ENCODE data around the gene FER1L5.

FER1L5 gene

GRCh38 chr2:96687711-96688640 is 45.4 kb downstream of the FER1L5 start:
- no peak for TF ChIP-seq EZH2phosphoT487 (IDR thresholded peaks at IDR 0.05; ENCODE audit: low read length)
- H3K9ac ChIP-seq (ENCODE audit: low read length) = no peak overlapping the region
- no peaks in the 10 kb centered on the region for H3F3A ChIP-seq (ENCODE audit: insufficient read depth, low read length)
- no peaks in the 10 kb centered on the region for H3K4me1 ChIP-seq (ENCODE audit: low read length)
- H3K79me2 ChIP-seq (ENCODE audit: low read length) = no peaks in the 10 kb centered on the region
- H2AFZ ChIP-seq (ENCODE audit: low read length) = no peak overlapping the region
- DNase-seq = no peak
- H3K9me2 ChIP-seq (replicated peaks; ENCODE audit: insufficient read depth, low read length) = no peaks in the 10 kb centered on the region
- no peaks in the 10 kb centered on the region for H3K36me3 ChIP-seq (replicated peaks; ENCODE audit: insufficient read depth, low read length)
- no peaks in the 10 kb centered on the region for H3K27me3 ChIP-seq (replicated peaks; ENCODE audit: insufficient read depth, low read length)
- H3K27ac ChIP-seq (ENCODE audit: low read length) = no peak overlapping the region
- H3K9me3 ChIP-seq (replicated peaks; ENCODE audit: insufficient read depth, low read length) = no peaks in the 10 kb centered on the region
- no peaks in the 10 kb centered on the region for H4K20me1 ChIP-seq (ENCODE audit: insufficient read depth, low read length)
- H3K4me3 ChIP-seq (ENCODE audit: low read length) = no peak overlapping the region
- H3K4me2 ChIP-seq (ENCODE audit: low read depth, low read length) = no peak overlapping the region

DNA sequence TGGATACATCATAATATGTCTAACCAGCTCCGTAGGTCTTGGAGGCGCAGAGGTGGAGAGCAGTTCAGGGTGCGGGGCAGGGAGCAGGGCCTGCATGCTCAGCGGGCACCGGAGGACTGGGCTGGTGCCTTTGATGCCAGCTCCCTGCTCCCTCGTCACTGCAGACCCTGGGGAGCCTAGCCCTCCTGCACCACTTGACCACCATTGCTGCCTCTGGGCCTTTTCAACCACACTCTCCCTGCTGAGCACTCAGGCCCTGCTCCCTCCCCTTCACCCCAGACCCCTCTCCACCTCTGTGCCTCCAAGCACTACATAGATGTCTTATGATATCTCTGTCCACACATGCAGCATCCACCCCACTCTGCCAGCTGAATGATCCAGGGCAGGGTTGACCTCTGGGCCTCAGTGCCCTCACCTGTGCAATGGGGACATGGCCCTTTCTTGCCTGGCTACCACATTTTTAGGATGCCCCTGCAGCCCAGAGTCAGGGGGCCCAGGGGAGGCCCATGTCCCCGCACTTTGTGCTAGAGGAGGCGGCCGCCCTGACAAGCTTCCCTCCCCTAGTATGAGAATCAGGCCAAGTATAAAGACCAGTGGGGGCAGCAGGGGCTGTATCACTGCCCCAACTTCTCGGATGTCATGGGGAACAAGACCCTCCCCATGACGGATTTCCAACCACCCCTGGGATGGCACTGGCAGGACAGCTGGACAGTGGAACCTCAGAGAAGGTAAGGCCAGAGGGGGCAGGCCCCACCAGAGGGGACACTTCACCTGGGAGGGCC is 46.3 kb downstream of the FER1L5 start:
- TF ChIP-seq, protein P1, sequence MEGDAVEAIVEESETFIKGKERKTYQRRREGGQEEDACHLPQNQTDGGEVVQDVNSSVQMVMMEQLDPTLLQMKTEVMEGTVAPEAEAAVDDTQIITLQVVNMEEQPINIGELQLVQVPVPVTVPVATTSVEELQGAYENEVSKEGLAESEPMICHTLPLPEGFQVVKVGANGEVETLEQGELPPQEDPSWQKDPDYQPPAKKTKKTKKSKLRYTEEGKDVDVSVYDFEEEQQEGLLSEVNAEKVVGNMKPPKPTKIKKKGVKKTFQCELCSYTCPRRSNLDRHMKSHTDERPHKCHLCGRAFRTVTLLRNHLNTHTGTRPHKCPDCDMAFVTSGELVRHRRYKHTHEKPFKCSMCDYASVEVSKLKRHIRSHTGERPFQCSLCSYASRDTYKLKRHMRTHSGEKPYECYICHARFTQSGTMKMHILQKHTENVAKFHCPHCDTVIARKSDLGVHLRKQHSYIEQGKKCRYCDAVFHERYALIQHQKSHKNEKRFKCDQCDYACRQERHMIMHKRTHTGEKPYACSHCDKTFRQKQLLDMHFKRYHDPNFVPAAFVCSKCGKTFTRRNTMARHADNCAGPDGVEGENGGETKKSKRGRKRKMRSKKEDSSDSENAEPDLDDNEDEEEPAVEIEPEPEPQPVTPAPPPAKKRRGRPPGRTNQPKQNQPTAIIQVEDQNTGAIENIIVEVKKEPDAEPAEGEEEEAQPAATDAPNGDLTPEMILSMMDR (IDR thresholded peaks at IDR 0.05; ENCODE audit: low read length) = no peak
- TF ChIP-seq EZH2phosphoT487 (IDR thresholded peaks at IDR 0.05; ENCODE audit: low read length) (no peak), EZH2 (optimal IDR thresholded peaks at IDR 0.05; ENCODE audit: low read depth, low read length) (no peak)
- H3K79me2 ChIP-seq (ENCODE audit: low read length) = no peaks in the 10 kb centered on the region

GRCh38 chr2:96689431-96689991 is 46.9 kb downstream of the FER1L5 start:
- TF ChIP-seq EZH2phosphoT487 (IDR thresholded peaks at IDR 0.05; ENCODE audit: low read length) = no peak
- TF ChIP-seq, protein P1 (IDR thresholded peaks at IDR 0.05; ENCODE audit: low read length) = no peak
- no peak for TF ChIP-seq EZH2 (optimal IDR thresholded peaks at IDR 0.05; ENCODE audit: low read depth, low read length)
- no peak overlapping the region for H3K9ac ChIP-seq (ENCODE audit: low read length)
- H3K27ac ChIP-seq (ENCODE audit: low read length) = no peak overlapping the region
- no peak overlapping the region for H3K4me2 ChIP-seq (ENCODE audit: low read depth, low read length)
- no peak for DNase-seq
- no peaks in the 10 kb centered on the region for H4K20me1 ChIP-seq (ENCODE audit: insufficient read depth, low read length)
- no peaks in the 10 kb centered on the region for H3K79me2 ChIP-seq (ENCODE audit: low read length)
- H3K9me3 ChIP-seq (replicated peaks; ENCODE audit: insufficient read depth, low read length) = no peaks in the 10 kb centered on the region
- no peak overlapping the region for H2AFZ ChIP-seq (ENCODE audit: low read length)
- no peaks in the 10 kb centered on the region for H3K27me3 ChIP-seq (replicated peaks; ENCODE audit: insufficient read depth, low read length)
- no peaks in the 10 kb centered on the region for H3K36me3 ChIP-seq (replicated peaks; ENCODE audit: insufficient read depth, low read length)
- H3K4me1 ChIP-seq (ENCODE audit: low read length) = no peaks in the 10 kb centered on the region
- no peak overlapping the region for H3K4me3 ChIP-seq (ENCODE audit: low read length)
- H3K9me2 ChIP-seq (replicated peaks; ENCODE audit: insufficient read depth, low read length) = no peaks in the 10 kb centered on the region
- no peaks in the 10 kb centered on the region for H3F3A ChIP-seq (ENCODE audit: insufficient read depth, low read length)

More for the DNA sequence above, 46.3 kb downstream of the FER1L5 start:
- H3K27ac ChIP-seq (ENCODE audit: low read length) = no peak overlapping the region
- no peaks in the 10 kb centered on the region for H4K20me1 ChIP-seq (ENCODE audit: insufficient read depth, low read length)
- H3K9ac ChIP-seq (ENCODE audit: low read length) = no peak overlapping the region
- no peaks in the 10 kb centered on the region for H3F3A ChIP-seq (ENCODE audit: insufficient read depth, low read length)
- H3K4me3 ChIP-seq (ENCODE audit: low read length) = no peak overlapping the region
- no peaks in the 10 kb centered on the region for H3K27me3 ChIP-seq (replicated peaks; ENCODE audit: insufficient read depth, low read length)
- H2AFZ ChIP-seq (ENCODE audit: low read length) = no peak overlapping the region
- H3K9me3 ChIP-seq (replicated peaks; ENCODE audit: insufficient read depth, low read length) = no peaks in the 10 kb centered on the region
- H3K4me2 ChIP-seq (ENCODE audit: low read depth, low read length) = no peak overlapping the region
- H3K36me3 ChIP-seq (replicated peaks; ENCODE audit: insufficient read depth, low read length) = no peaks in the 10 kb centered on the region
- no peak for DNase-seq
- H3K4me1 ChIP-seq (ENCODE audit: low read length) = no peaks in the 10 kb centered on the region
- no peaks in the 10 kb centered on the region for H3K9me2 ChIP-seq (replicated peaks; ENCODE audit: insufficient read depth, low read length)
